Heart left ventricle (tissue), 16 donors: ENCODE results near the gene CMC1. TPM values are rescaled to one million over a fixed set of nuclear protein-coding genes. Genes with fewer than 3 reads are reported as not detected.
"Not testable (repeated sequence)": the region's sequence is repeated elsewhere in the genome, so short reads cannot be mapped to it uniquely, and the experiment has no call there.

Experiments used
- ATAC-seq, 4 donors: fragments of 200-7000 bp; cut with Tn5 transposase; one replicate each; pipeline ENCODE4 v1.9.1; 2020 to 2022; ENCODE audit warnings: moderate library complexity in 4 of 4, mild to moderate bottlenecking in 3 of 4, moderate number of reproducible peaks in 1 of 4
- DNase-seq, 5 donors: peaks; one replicate each; pipeline ENCODE4 v3.0.0-alpha.2; 2020
- H3K27ac ChIP-seq, 12 donors: fragments of 200-600 bp; sonication (generic) in 4 of 12; one replicate each; pipeline versions ENCODE4 v1.5.0 to v1.8.0; 2016 to 2022; ENCODE audit warnings: mild to moderate bottlenecking in 2 of 12
- H3K27me3 ChIP-seq, 9 donors: fragments of 200-600 bp; sonication (generic) in 2 of 9; one replicate each; pipeline versions ENCODE4 v1.5.1 to v1.8.0; 2016 to 2022; ENCODE audit warnings: mild to moderate bottlenecking in 3 of 9
- H3K36me3 ChIP-seq, 9 donors: fragments of 200-600 bp; sonication (generic) in 2 of 9; one replicate each; pipeline versions ENCODE4 v1.5.0 to v1.8.0; 2018 to 2022; ENCODE audit warnings: mild to moderate bottlenecking in 2 of 9
- H3K4me1 ChIP-seq, 12 donors: fragments of 200-600 bp; sonication (generic) in 4 of 12; one replicate each; pipeline versions ENCODE4 v1.5.0 to v1.8.0; 2016 to 2022; ENCODE audit warnings: mild to moderate bottlenecking in 3 of 12
- H3K4me3 ChIP-seq, 12 donors: fragments of 200-600 bp; sonication (generic) in 4 of 12; one replicate each; pipeline versions ENCODE4 v1.5.0 to v1.8.0; 2017 to 2022; ENCODE audit warnings: mild to moderate bottlenecking in 9 of 12, moderate library complexity in 4 of 12
- H3K9me3 ChIP-seq, 12 donors: fragments of 200-600 bp; sonication (generic) in 4 of 12; one replicate each; pipeline versions ENCODE4 v1.5.0 to v1.8.0; 2016 to 2022; ENCODE audit warnings: mild to moderate bottlenecking in 1 of 12
- POLR2A ChIP-seq, 2 donors: fragments of 450-650 bp; IDR thresholded peaks; one replicate each; pipeline ENCODE4 v1.6.1; 2017; ENCODE audit warnings: antibody characterized with exemption in 2 of 2, mild to moderate bottlenecking in 2 of 2, moderate library complexity in 2 of 2
- WGBS, 4 donors: extraction: QIAGEN DNeasy Blood & Tissue Kit in 2 of 4; methylation state at CpG; one replicate each; pipeline versions ENCODE4 v1.1.5 to v1.1.7; 2013 to 2018; 5-methylcytosine and 5-hydroxymethylcytosine counted together
- intact Hi-C, 10 donors: fragments of 100-400 bp; cut with DNase I; formaldehyde crosslinking; loops; one replicate each; pipeline versions ENCODE4 v1.11.1 to v1.14.2; 2022
- long read RNA-seq, 3 donors: library from polyadenylated mRNA; unstranded; transcript quantifications; one replicate each; pipeline ENCODE4 v2.0.0, GENCODE V29; 2020 to 2021
- polyA plus RNA-seq, 2 donors: library from polyadenylated mRNA; stranded (reverse); fragments of 200-250 nt; gene quantifications; one replicate each; pipeline ENCODE4 v1.2.3, GENCODE V29; 2013
- total RNA-seq, 9 donors: library from RNA; depleted of rRNA in 2 of 9; stranded (reverse); fragments of >200 nt in 2 of 9; fragmentation: NEBNext Ultra II Directional in 3 of 9; extraction: Animal tissue kit (Norgen Biotek cat#: 25700) in 3 of 9; gene quantifications; one replicate each; pipeline versions ENCODE4 v1.1.0 to v1.2.4, GENCODE V29; 2016 to 2023
- TF ChIP-seq, protein P1 (sequence below), 12 donors: fragments of 200-600 bp; sonication (generic) in 4 of 12; IDR thresholded peaks; one replicate each; pipeline versions ENCODE4 v1.5.0 to v1.8.0; 2018 to 2022; ENCODE audit warnings: antibody characterized with exemption in 12 of 12, mild to moderate bottlenecking in 5 of 12
- donor health status: ischemic (EF 13 %, LVEDD 7.1; RV severe dilation, severe dysfunction).
- donor health status: healthy with polysubstance abuse.
- donor health status: DM: no; HTN: yes; CAD: no.
- donor health status: DM: no; HTN: no; CAD: no.
- donor health status: ischemic (EF 25% LVEDD 6.9; RV normal size, moderate dysfunction).
- donor health status: ischemic (EF 25% LVEDD 5.7; RV mildly dilated, moderate dysfunction).
- donor health status: healthy.
- donor health status: DM: yes; HTN: yes; CAD: no.
- donor health status: ischemic (EF 35%, LVEDD 5.7; RV mildly dilated, moderate dysfunction).
- donor health status: nonischemic (EF 11% LVEDD 7.7; RV severe dilation, severe dysfunction).
- donor health status: DM: yes; HTN: yes; CAD: no.
- donor health status: PGD.
- donor health status: ischemic (EF 29% LVEDD 5.4; RV normal size, mild dysfunction).
- donor health status: nonischemic (EF 23%, LVEDD 6.1; RV moderate dilation, normal function).

CMC1 gene, protein sequence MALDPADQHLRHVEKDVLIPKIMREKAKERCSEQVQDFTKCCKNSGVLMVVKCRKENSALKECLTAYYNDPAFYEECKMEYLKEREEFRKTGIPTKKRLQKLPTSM
- total RNA-seq = 10 to 100 TPM; 14.9 to 44.1 (median 23.3) TPM
- 100 to 1,000 TPM in 1 of 2 donors, 10 to 100 TPM in 1; 74.9 to 106 TPM for polyA plus RNA-seq
- long read RNA-seq, donor 1, full-length matches to known transcripts = 28 of 32 reads
- long read RNA-seq, donor 1, partial matches to known transcripts = 0 of 32 reads
- long read RNA-seq, donor 1, other reads (novel, unspliced or antisense) = 4 of 32 reads
- long read RNA-seq, donor 2, full-length matches to known transcripts = 10 of 15 reads
- long read RNA-seq, donor 2, partial matches to known transcripts = 0 of 15 reads
- long read RNA-seq, donor 2, other reads (novel, unspliced or antisense) = 5 of 15 reads
- long read RNA-seq, donor 3, full-length matches to known transcripts = 17 of 22 reads
- long read RNA-seq, donor 3, partial matches to known transcripts = 0 of 22 reads
- long read RNA-seq, donor 3, other reads (novel, unspliced or antisense) = 5 of 22 reads

GRCh38 chr3:28241221-28242160 lies at the start of gene CMC1:
Gene CMC1, plus strand, starts transcription at chr3:28241619. Its CDS starts 175 bp downstream, at chr3:28241794.
- H3K27me3 ChIP-seq = no peaks in the 10 kb centered on the region
- peak within 1 kb of the TSS; percentile 51 to 99 (median 88) for H3K4me3 ChIP-seq
- peaks cover 0 to 3% (median 0%) of the 10 kb centered on the region in 9 donors for H3K36me3 ChIP-seq
- peak in 1 of 2 donors; percentile 95 for TF ChIP-seq POLR2A (IDR thresholded peaks at IDR 0.05)
- TF ChIP-seq, protein P1, sequence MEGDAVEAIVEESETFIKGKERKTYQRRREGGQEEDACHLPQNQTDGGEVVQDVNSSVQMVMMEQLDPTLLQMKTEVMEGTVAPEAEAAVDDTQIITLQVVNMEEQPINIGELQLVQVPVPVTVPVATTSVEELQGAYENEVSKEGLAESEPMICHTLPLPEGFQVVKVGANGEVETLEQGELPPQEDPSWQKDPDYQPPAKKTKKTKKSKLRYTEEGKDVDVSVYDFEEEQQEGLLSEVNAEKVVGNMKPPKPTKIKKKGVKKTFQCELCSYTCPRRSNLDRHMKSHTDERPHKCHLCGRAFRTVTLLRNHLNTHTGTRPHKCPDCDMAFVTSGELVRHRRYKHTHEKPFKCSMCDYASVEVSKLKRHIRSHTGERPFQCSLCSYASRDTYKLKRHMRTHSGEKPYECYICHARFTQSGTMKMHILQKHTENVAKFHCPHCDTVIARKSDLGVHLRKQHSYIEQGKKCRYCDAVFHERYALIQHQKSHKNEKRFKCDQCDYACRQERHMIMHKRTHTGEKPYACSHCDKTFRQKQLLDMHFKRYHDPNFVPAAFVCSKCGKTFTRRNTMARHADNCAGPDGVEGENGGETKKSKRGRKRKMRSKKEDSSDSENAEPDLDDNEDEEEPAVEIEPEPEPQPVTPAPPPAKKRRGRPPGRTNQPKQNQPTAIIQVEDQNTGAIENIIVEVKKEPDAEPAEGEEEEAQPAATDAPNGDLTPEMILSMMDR (IDR thresholded peaks at IDR 0.05) = peak in 2 of 12 donors; percentile 6
- ATAC-seq = peak; percentile 100
- H3K27ac ChIP-seq = peak within 1 kb of the TSS in 11 of 12 donors; percentile 71 to 94 (median 85)
- peaks cover 0 to 46% (median 11%) of the 10 kb centered on the region in 12 donors for H3K4me1 ChIP-seq
- peak; percentile 98 to 99 (median 99) for DNase-seq
- H3K9me3 ChIP-seq = no peaks in the 10 kb centered on the region
- intact Hi-C loops = loop anchor here in 3 of 10 donors (5.0 to 10.0 kb wide), 3 partner anchors 46 to 106 kb away; partner anchors contain the start of genes AZI2 (in 2 of the 3) and ZCWPW2 (in 2 of the 3)
- WGBS, 4 donors = 0 to 1% (median 0%) methylated on average over 50 to 68 of the region's 68 CpGs

DNA sequence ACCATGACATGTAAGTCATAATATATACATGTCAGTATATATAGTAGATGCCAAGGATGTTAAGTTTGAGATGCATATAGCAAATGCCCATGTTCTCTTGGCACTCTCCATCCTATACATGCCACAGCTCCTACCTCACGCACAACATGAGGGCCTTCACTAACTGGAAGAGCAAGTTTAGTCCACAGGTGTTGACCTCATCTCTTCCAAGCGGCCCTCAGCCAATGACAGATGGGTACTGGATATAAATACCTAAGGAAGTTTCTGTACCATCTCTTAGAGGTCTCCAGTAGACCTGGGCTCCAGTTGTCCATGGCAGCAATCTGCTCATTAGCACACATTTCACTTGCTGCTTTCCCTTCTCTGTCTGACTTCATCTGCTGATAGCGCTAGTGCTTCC lies 43.3 kb upstream of the CMC1 start:
- H3K4me1 ChIP-seq = no peaks in the 10 kb centered on the region
- no peaks in the 10 kb centered on the region for H3K9me3 ChIP-seq
- H3K4me3 ChIP-seq = no peak overlapping the region
- no peaks in the 10 kb centered on the region for H3K36me3 ChIP-seq
- WGBS, 4 donors = 82 to 92% (median 85%) methylated on average over 3 of the region's 3 CpGs
- DNase-seq = no peak
- intact Hi-C loops = no loop called here
- TF ChIP-seq POLR2A (IDR thresholded peaks at IDR 0.05) = no peak
- TF ChIP-seq, protein P1 (IDR thresholded peaks at IDR 0.05) = no peak
- ATAC-seq = no peak
- no peak overlapping the region for H3K27ac ChIP-seq
- no peaks in the 10 kb centered on the region for H3K27me3 ChIP-seq

GRCh38 chr3:28198974-28199373 lies 42.4 kb upstream of the CMC1 start:
- no peak overlapping the region for H3K27ac ChIP-seq
- H3K36me3 ChIP-seq = no peaks in the 10 kb centered on the region
- intact Hi-C loops = no loop called here
- DNase-seq = no peak
- no peaks in the 10 kb centered on the region for H3K9me3 ChIP-seq
- H3K4me1 ChIP-seq = no peaks in the 10 kb centered on the region
- TF ChIP-seq, protein P1 (IDR thresholded peaks at IDR 0.05) = no peak
- TF ChIP-seq POLR2A (IDR thresholded peaks at IDR 0.05) = no peak
- WGBS, 4 donors = 74 to 85% (median 78%) methylated on average over 3 of the region's 3 CpGs
- no peaks in the 10 kb centered on the region for H3K27me3 ChIP-seq
- no peak overlapping the region for H3K4me3 ChIP-seq
- no peak for ATAC-seq

DNA sequence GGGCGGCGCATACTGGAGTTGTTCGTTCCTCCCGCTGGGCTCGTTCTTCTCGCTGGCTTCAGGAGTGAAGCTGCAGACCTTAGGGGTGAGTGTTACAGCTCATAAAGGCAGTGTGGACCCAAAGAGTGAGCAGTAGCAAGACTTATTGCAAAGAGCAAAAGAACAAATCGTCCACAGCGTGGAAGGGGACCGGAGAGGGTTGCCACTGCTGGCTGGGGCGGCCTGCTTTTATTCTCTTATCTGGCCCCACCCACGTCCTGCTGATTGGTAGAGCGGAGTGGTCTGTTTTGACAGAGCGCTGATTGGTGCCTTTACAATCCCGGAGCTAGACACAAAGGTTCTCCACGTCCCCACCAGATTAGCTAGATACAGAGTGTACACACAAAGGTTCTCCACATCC lies 41.8 kb upstream of the CMC1 start:
- not testable (repeated sequence) for H3K9me3 ChIP-seq
- 89 to 93% (median 91%) methylated on average over 15 of the region's 15 CpGs for WGBS, 4 donors

GRCh38 chr3:28200366-28200848 lies 41.0 kb upstream of the CMC1 start:
- peak overlapping the region in 7 of 12 donors; percentile 23 to 48 (median 30) for H3K4me3 ChIP-seq
- ATAC-seq, intact Hi-C loops, H3K9me3 ChIP-seq, H3K27me3 ChIP-seq, H3K27ac ChIP-seq, H3K4me1 ChIP-seq, H3K36me3 ChIP-seq: not testable (repeated sequence)
- DNase-seq = peak in 1 of 5 donors; percentile 57
- 72 to 83% (median 80%) methylated on average over 27 to 47 of the region's 47 CpGs for WGBS, 4 donors

More for the DNA sequence above, 41.8 kb upstream of the CMC1 start:
- DNase-seq, H3K36me3 ChIP-seq, H3K27ac ChIP-seq, H3K4me1 ChIP-seq, H3K27me3 ChIP-seq, intact Hi-C loops, H3K4me3 ChIP-seq, ATAC-seq: not testable (repeated sequence)
